HEK293 (cell line): ENCODE measurements around the gene ELN.

Source experiments
- ATF2 ChIP-seq: fragments of 450-650 bp; formaldehyde crosslinking; IDR thresholded peaks from 2 replicates; pipeline ENCODE4 v1.5.1; 2016; ENCODE audit warnings: missing biosample characterization, missing genetic modification characterization, low read depth
- GLI4 ChIP-seq: fragments of 450-650 bp; formaldehyde crosslinking; IDR thresholded peaks from 2 replicates; pipeline ENCODE4 v1.5.1; 2016; ENCODE audit warnings: missing biosample characterization, missing genetic modification characterization
- GLIS1 ChIP-seq: fragments of 450-650 bp; formaldehyde crosslinking; IDR thresholded peaks from 2 replicates; pipeline ENCODE4 v1.5.1; 2016; ENCODE audit warnings: missing biosample characterization, missing genetic modification characterization
- GLIS2 ChIP-seq: fragments of 450-650 bp; formaldehyde crosslinking; IDR thresholded peaks from 2 replicates; pipeline ENCODE4 v1.5.1; 2016; ENCODE audit warnings: missing biosample characterization, missing genetic modification characterization
- HOXA7 ChIP-seq: sonication (generic); formaldehyde crosslinking; IDR thresholded peaks from 2 replicates; pipeline ENCODE4 v1.8.1; 2022; ENCODE audit warnings: missing genetic modification reagents, borderline replicate concordance
- KLF16 ChIP-seq: fragments of 450-650 bp; formaldehyde crosslinking; IDR thresholded peaks from 2 replicates; pipeline ENCODE4 v1.5.1; 2017; ENCODE audit warnings: missing biosample characterization, missing genetic modification characterization
- PRDM6 ChIP-seq: fragments of 450-650 bp; formaldehyde crosslinking; IDR thresholded peaks from 2 replicates; pipeline ENCODE4 v1.5.1; 2017; ENCODE audit warnings: missing biosample characterization, missing genetic modification characterization
- YY1 ChIP-seq: fragments of 450-650 bp; formaldehyde crosslinking; IDR thresholded peaks from 2 replicates; pipeline ENCODE4 v1.5.1; 2018; ENCODE audit warnings: missing biosample characterization, missing genetic modification characterization
- ZBTB10 ChIP-seq: fragments of 450-650 bp; formaldehyde crosslinking; IDR thresholded peaks from 2 replicates; pipeline ENCODE4 v1.5.1; 2016; ENCODE audit warnings: missing biosample characterization, missing genetic modification characterization
- ZBTB48 ChIP-seq: fragments of 450-650 bp; formaldehyde crosslinking; IDR thresholded peaks from 2 replicates; pipeline ENCODE4 v1.5.1; 2016; ENCODE audit warnings: missing biosample characterization, missing genetic modification characterization
- ZBTB7A ChIP-seq: fragments of 450-650 bp; formaldehyde crosslinking; IDR thresholded peaks from 2 replicates; pipeline ENCODE4 v1.5.1; 2016; ENCODE audit warnings: low read depth, missing biosample characterization, missing genetic modification characterization
- ZIC2 ChIP-seq: fragments of 450-650 bp; formaldehyde crosslinking; IDR thresholded peaks from 2 replicates; pipeline ENCODE4 v1.5.1; 2016; ENCODE audit warnings: missing biosample characterization, missing genetic modification characterization
- ZNF280D ChIP-seq: fragments of 450-650 bp; formaldehyde crosslinking; IDR thresholded peaks from 2 replicates; pipeline ENCODE4 v1.5.1; 2016; ENCODE audit warnings: missing biosample characterization, missing genetic modification characterization
- ZNF354C ChIP-seq: fragments of 450-650 bp; formaldehyde crosslinking; IDR thresholded peaks from 2 replicates; pipeline ENCODE4 v1.5.1; 2016; ENCODE audit warnings: missing biosample characterization, missing genetic modification characterization, low read depth, borderline replicate concordance
- ZNF423 ChIP-seq: fragments of 450-650 bp; formaldehyde crosslinking; IDR thresholded peaks from 2 replicates; pipeline ENCODE4 v1.5.1; 2016; ENCODE audit warnings: missing biosample characterization, missing genetic modification characterization
- ZNF433 ChIP-seq: fragments of 450-650 bp; formaldehyde crosslinking; IDR thresholded peaks from 2 replicates; pipeline ENCODE4 v1.5.1; 2016; ENCODE audit warnings: missing biosample characterization, missing genetic modification characterization, low read depth
- ZNF521 ChIP-seq: fragments of 450-650 bp; formaldehyde crosslinking; IDR thresholded peaks from 2 replicates; pipeline ENCODE4 v1.5.1; 2017; ENCODE audit warnings: missing biosample characterization, mild to moderate bottlenecking, missing genetic modification characterization
- ZNF580 ChIP-seq: fragments of 450-650 bp; formaldehyde crosslinking; IDR thresholded peaks from 2 replicates; pipeline ENCODE4 v1.5.1; 2016; ENCODE audit warnings: missing biosample characterization, missing genetic modification characterization
- ZNF610 ChIP-seq: fragments of 450-650 bp; formaldehyde crosslinking; IDR thresholded peaks from 2 replicates; pipeline ENCODE4 v1.5.1; 2016; ENCODE audit warnings: missing biosample characterization, missing genetic modification characterization, borderline replicate concordance
- ZNF629 ChIP-seq: fragments of 450-650 bp; formaldehyde crosslinking; IDR thresholded peaks from 2 replicates; pipeline ENCODE4 v1.5.1; 2017; ENCODE audit warnings: missing biosample characterization, missing genetic modification characterization
- ZNF645 ChIP-seq: fragments of 450-650 bp; formaldehyde crosslinking; IDR thresholded peaks from 2 replicates; pipeline ENCODE4; 2016; ENCODE audit warnings: missing biosample characterization, missing genetic modification characterization
- ZNF692 ChIP-seq: fragments of 450-650 bp; formaldehyde crosslinking; IDR thresholded peaks from 2 replicates; pipeline ENCODE4 v1.5.1; 2016; ENCODE audit warnings: missing biosample characterization, missing genetic modification characterization
- ZNF701 ChIP-seq: fragments of 450-650 bp; formaldehyde crosslinking; IDR thresholded peaks from 2 replicates; pipeline ENCODE4 v1.5.1; 2016; ENCODE audit warnings: missing biosample characterization, missing genetic modification characterization
- ZNF768 ChIP-seq: fragments of 450-650 bp; formaldehyde crosslinking; IDR thresholded peaks from 2 replicates; pipeline ENCODE4 v1.5.1; 2018; ENCODE audit warnings: missing biosample characterization, mild to moderate bottlenecking, missing genetic modification characterization
- ZNF843 ChIP-seq: fragments of 450-650 bp; formaldehyde crosslinking; IDR thresholded peaks from 2 replicates; pipeline ENCODE4 v1.5.1; 2016; ENCODE audit warnings: missing biosample characterization, missing genetic modification characterization
- ZSCAN4 ChIP-seq: fragments of 450-650 bp; formaldehyde crosslinking; IDR thresholded peaks from 2 replicates; pipeline ENCODE4 v1.5.1; 2017; ENCODE audit warnings: missing biosample characterization, missing genetic modification characterization

The ELN gene

GRCh38 chr7:74061840-74062539 is 34.0 kb downstream of the ELN start (continued):
- TF ChIP-seq ZNF645 (tag by site-specific recombination): no peak
- no peak for TF ChIP-seq KLF16 (tag by site-specific recombination)
- no peak for TF ChIP-seq ZNF610
- no peak for TF ChIP-seq ZNF433
- TF ChIP-seq ZBTB48 (tag by site-specific recombination): peak; percentile 42; the same call in 1 of the 2 replicates
- TF ChIP-seq ZBTB7A (tag by site-specific recombination): 0 out of 2 replicates have a peak, but pooled peaks have one; percentile 63
- TF ChIP-seq ZNF280D (tag by site-specific recombination): peak; percentile 67; the same call in 1 of the 2 replicates
- no peak for TF ChIP-seq ZNF701 (tag by site-specific recombination)
- TF ChIP-seq ZNF521 (tag by site-specific recombination): no peak
- TF ChIP-seq GLIS2: peak; percentile 59; the same call in 1 of the 2 replicates
- no peak for TF ChIP-seq ZNF354C
- TF ChIP-seq ZSCAN4: 0 out of 2 replicates have a peak, but pooled peaks have one; percentile 14
- no peak for TF ChIP-seq ZNF843 (tag by site-specific recombination)
- no peak for TF ChIP-seq HOXA7 (CRISPR knock-in tag)
- TF ChIP-seq ZBTB10 (tag by site-specific recombination): no peak
- TF ChIP-seq ATF2: peak; percentile 94
- no peak for TF ChIP-seq ZNF423 (tag by site-specific recombination)
- peak; percentile 57 for TF ChIP-seq ZNF629 (tag by site-specific recombination)
- peak; percentile 94 for TF ChIP-seq GLIS1 (tag by site-specific recombination)
- 0 out of 2 replicates have a peak, but pooled peaks have one; percentile 25 for TF ChIP-seq ZNF692 (tag by site-specific recombination)
- TF ChIP-seq PRDM6 (tag by site-specific recombination): no peak
- peak; percentile 40; the same call in 1 of the 2 replicates for TF ChIP-seq ZIC2 (tag by site-specific recombination)
- TF ChIP-seq GLI4 (tag by site-specific recombination): peak; percentile 90
- no peak for TF ChIP-seq YY1
- TF ChIP-seq ZNF768 (tag by site-specific recombination): no peak
- peak; percentile 93 for TF ChIP-seq ZNF580 (tag by site-specific recombination)
